H1 (cell line): Measurements from ENCODE around the gene USP20. TPM values are rescaled to one million over a fixed set of nuclear protein-coding genes. Genes with fewer than 3 reads are reported as not detected.

Experiments
- BACH1 ChIP-seq: IDR thresholded peaks from 2 replicates; pipeline ENCODE4 v1.6.1; 2012; ENCODE audit warnings: low read length, improper control_type of control experiment
- EP300 ChIP-seq, 2 experiments: IDR thresholded peaks; 1 replicate in 1 of 2; 2 replicates in 1 of 2; pipeline ENCODE4 v1.6.1; 2011 to 2012; ENCODE audit warnings: low read depth in 2 of 2, low read length in 2 of 2, mild to moderate bottlenecking in 2 of 2, borderline replicate concordance in 1 of 2, inconsistent platforms in 1 of 2, moderate library complexity in 1 of 2
- HDAC6 ChIP-seq: IDR thresholded peaks from one replicate; pipeline ENCODE4 v1.7.1; 2012; ENCODE audit warnings: low read depth, mild to moderate bottlenecking, inconsistent platforms, low read length, moderate library complexity
- MAFK ChIP-seq: IDR thresholded peaks from 2 replicates; pipeline ENCODE4 v1.6.1; 2012; ENCODE audit warnings: low read depth, mild to moderate bottlenecking, improper control_type of control experiment, low read length
- NRF1 ChIP-seq: IDR thresholded peaks from 2 replicates; pipeline ENCODE4 v1.6.1; 2011; ENCODE audit warnings: mild to moderate bottlenecking, low read depth, low read length, improper control_type of control experiment
- RFX5 ChIP-seq: IDR thresholded peaks from 2 replicates; pipeline ENCODE4 v1.6.1; 2011; ENCODE audit warnings: low read depth, low read length, improper control_type of control experiment, borderline replicate concordance
- SRF ChIP-seq: IDR thresholded peaks from 2 replicates; pipeline ENCODE4 v1.6.1; 2011; ENCODE audit warnings: mild to moderate bottlenecking, low read depth, low read length, moderate library complexity
- SUZ12 ChIP-seq: fragments of 200-600 bp; sonication (generic); IDR thresholded peaks from 2 replicates; pipeline ENCODE4 v1.6.1; 2012; ENCODE audit warnings: mild to moderate bottlenecking, inconsistent platforms, low read length, moderate library complexity, mixed read lengths
- TCF12 ChIP-seq: IDR thresholded peaks from 2 replicates; pipeline ENCODE4 v1.6.1; 2011; ENCODE audit warnings: low read depth, mild to moderate bottlenecking, low read length
- YY1 ChIP-seq: IDR thresholded peaks from 2 replicates; pipeline ENCODE4 v1.6.1; 2011; ENCODE audit warnings: low read depth, mild to moderate bottlenecking, low read length
- polyA plus RNA-seq, 7 experiments: library from polyadenylated mRNA; depleted of rRNA in 3 of 7; stranded (reverse) in 5 of 7; unstranded in 2 of 7; fragments of >200 nt in 5 of 7; fragments of 200-250 nt in 2 of 7; gene quantifications; 1 replicate in 5 of 7; 2 replicates in 1 of 7; 4 replicates in 1 of 7; pipeline versions ENCODE4 v1.2.1 to v1.2.3, GENCODE V29; 2011 to 2013; ENCODE audit warnings: missing spikeins in 2 of 7, mixed read lengths in 2 of 7
- total RNA-seq: library from RNA; stranded (reverse); fragmentation: NEBNext Ultra II Directional; extraction: Animal tissue kit (Norgen Biotek cat#: 25700); gene quantifications from 2 replicates; pipeline ENCODE4 v1.2.1, GENCODE V29; 2021
- TF ChIP-seq, protein P1 (sequence below): IDR thresholded peaks from 2 replicates; pipeline ENCODE4 v1.6.1; 2011; ENCODE audit warnings: low read depth, mild to moderate bottlenecking, low read length; ENCODE audit not compliant: insufficient read depth

Gene USP20
- total and polyA plus RNA-seq, 2 of the 8 experiments (the other 6 are each of a cell fraction or from before 2014, with no cell fraction given) = 13.4 to 23.0 TPM

DNA sequence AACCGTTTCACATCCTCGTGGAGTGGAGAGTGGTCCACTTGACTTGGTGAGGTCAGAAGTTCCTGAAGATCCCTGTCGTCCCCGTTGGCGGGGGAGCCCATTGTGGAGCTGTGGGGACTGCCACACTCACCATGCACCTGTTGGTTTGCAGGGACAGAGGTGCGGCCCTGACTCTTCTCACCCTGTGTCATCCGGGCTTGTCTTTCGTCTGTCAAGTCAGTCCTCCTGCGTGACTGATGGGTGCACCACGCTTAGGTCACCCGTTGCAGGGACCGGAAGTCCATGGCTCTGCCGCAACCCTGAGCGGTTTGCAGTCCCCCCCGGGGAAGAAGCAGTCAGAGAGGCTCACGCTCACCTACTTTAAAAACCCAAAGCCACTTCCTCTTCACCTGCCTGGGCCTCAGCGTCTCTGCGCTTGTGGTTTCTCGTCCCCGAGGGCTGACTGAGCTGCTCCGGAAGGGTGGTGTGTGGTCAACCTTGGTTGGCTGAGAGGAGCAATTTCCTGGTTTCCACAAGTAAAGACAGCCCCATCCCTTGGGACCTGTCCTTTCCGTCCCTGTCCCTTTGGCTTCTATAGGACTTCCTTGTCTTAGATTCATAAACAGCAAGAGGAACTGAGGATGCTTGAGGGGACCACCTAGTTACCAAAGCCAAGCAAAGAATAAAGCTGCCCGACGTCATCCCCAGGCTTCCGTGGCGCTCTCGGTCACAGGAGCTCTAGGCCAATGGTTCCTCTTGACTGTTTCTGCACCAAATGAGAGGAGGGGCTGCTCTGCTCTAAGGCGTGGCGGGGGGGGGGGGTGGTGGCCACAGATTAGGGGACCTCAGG lies 53.2 kb downstream of the USP20 start (continued):
- no peak for TF ChIP-seq SRF
- TF ChIP-seq YY1 = no peak
- no peak for TF ChIP-seq SUZ12
- no peak for TF ChIP-seq RFX5
- no peak for TF ChIP-seq EP300 (IDR thresholded peaks at IDR 0.05; ENCODE audit: borderline replicate concordance in 1 of 2, low read depth in 2 of 2, low read length in 2 of 2)
- no peak for TF ChIP-seq BACH1
- TF ChIP-seq MAFK = no peak
- TF ChIP-seq TCF12 = no peak
- TF ChIP-seq, protein P1, sequence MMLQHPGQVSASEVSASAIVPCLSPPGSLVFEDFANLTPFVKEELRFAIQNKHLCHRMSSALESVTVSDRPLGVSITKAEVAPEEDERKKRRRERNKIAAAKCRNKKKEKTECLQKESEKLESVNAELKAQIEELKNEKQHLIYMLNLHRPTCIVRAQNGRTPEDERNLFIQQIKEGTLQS = no peak
- TF ChIP-seq NRF1 = no peak
- TF ChIP-seq HDAC6 = no peak
